B cell (primary cell): ENCODE measurements around the gene FGD4. TPM values are rescaled to one million over a fixed set of nuclear protein-coding genes. Genes with fewer than 3 reads are reported as not detected.

Source experiments
- ATAC-seq: fragments of 200-7000 bp; cut with Tn5 transposase; one replicate; pipeline ENCODE4 v1.10.0; 2021; ENCODE audit warnings: low read depth, mild to moderate bottlenecking, moderate number of reproducible peaks, moderate library complexity
- CTCF ChIA-PET: fragments of 350-600 bp; sonication (Branson Sonifier 250); formaldehyde crosslinking; loops from one replicate; lab custom pipeline; 2021; ENCODE audit warnings: antibody characterized with exemption, inconsistent platforms; lab: Charles Lee
- POLR2A ChIA-PET: fragments of 350-600 bp; sonication (Branson Sonifier 250); formaldehyde crosslinking; loops from one replicate; lab custom pipeline; 2021; ENCODE audit warnings: antibody characterized with exemption; lab: Charles Lee
- DNase-seq: peaks from one replicate; pipeline ENCODE4 v3.0.0; 2013
- H2AFZ ChIP-seq: 2 replicates; pipeline ENCODE4 v1.6.1; 2012; ENCODE audit warnings: mild to moderate bottlenecking, low read depth, low read length; ENCODE audit not compliant: insufficient read depth, poor library complexity, severe bottlenecking
- H3K27ac ChIP-seq, 2 donors: 1 replicate in 1 of 2; 2 replicates in 1 of 2; pipeline ENCODE4 v1.5.1; 2012 to 2013; ENCODE audit warnings: low read length in 2 of 2, mild to moderate bottlenecking in 2 of 2, moderate library complexity in 1 of 2
- H3K27me3 ChIP-seq, 4 experiments: fragments of 200-600 bp in 1 of 4; sonication (generic) in 1 of 4; replicated peaks in 1 of 4; 1 replicate in 2 of 4; 2 replicates in 2 of 4; pipeline versions ENCODE4 v1.6.1 to v1.7.0; 2013 to 2016; ENCODE audit warnings: low read length in 3 of 4, mild to moderate bottlenecking in 2 of 4, mixed read lengths in 1 of 4, moderate library complexity in 1 of 4; ENCODE audit not compliant: insufficient read depth in 4 of 4, control insufficient read depth in 3 of 4; ENCODE audit errors: control extremely low read depth in 1 of 4
- H3K36me3 ChIP-seq, 2 experiments: replicated peaks in 1 of 2; 1 replicate in 1 of 2; 2 replicates in 1 of 2; pipeline versions ENCODE4 v1.6.1 to v1.7.1; 2013; ENCODE audit warnings: low read length in 1 of 2; ENCODE audit not compliant: insufficient read depth in 2 of 2, control insufficient read depth in 1 of 2; ENCODE audit errors: control extremely low read depth in 1 of 2, extremely low read depth in 1 of 2
- H3K4me1 ChIP-seq, 2 donors: fragments of 200-600 bp in 1 of 2; sonication (generic) in 1 of 2; 1 replicate in 1 of 2; 2 replicates in 1 of 2; pipeline versions ENCODE4 v1.5.1 to v1.6.1; 2013 to 2017; ENCODE audit warnings: low read length in 2 of 2; ENCODE audit not compliant: control insufficient read depth in 2 of 2, insufficient read depth in 2 of 2
- H3K4me2 ChIP-seq: replicated peaks from 2 replicates; pipeline ENCODE3; 2012; ENCODE audit warnings: mild to moderate bottlenecking, low read depth, low read length; ENCODE audit not compliant: poor library complexity, severe bottlenecking
- H3K4me3 ChIP-seq, 5 experiments: fragments of 200-600 bp in 1 of 5; sonication (generic) in 1 of 5; 1 replicate in 3 of 5; 2 replicates in 2 of 5; pipeline versions ENCODE4 v1.5.1 to v1.7.0; 2011 to 2016; ENCODE audit warnings: low read length in 4 of 5, mild to moderate bottlenecking in 4 of 5, low read depth in 2 of 5, control low read depth in 1 of 5, moderate library complexity in 1 of 5; ENCODE audit not compliant: insufficient read depth in 1 of 5; ENCODE audit errors: control extremely low read depth in 1 of 5, extremely low read depth in 1 of 5
- H3K79me2 ChIP-seq: fragments of 200-600 bp; sonication (generic); one replicate; pipeline ENCODE4 v1.6.0; 2016; ENCODE audit warnings: low read length; ENCODE audit not compliant: control insufficient read depth, insufficient read depth
- H3K9ac ChIP-seq: fragments of 200-600 bp; sonication (generic); 2 replicates; pipeline ENCODE4 v1.6.1; 2017; ENCODE audit warnings: mild to moderate bottlenecking, low read length, moderate library complexity
- H3K9me3 ChIP-seq, 3 donors: one replicate each; pipeline versions ENCODE4 v1.6.1 to v1.7.1; 2013; ENCODE audit warnings: low read length in 2 of 3; ENCODE audit not compliant: control insufficient read depth in 2 of 3, insufficient read depth in 1 of 3; ENCODE audit errors: control extremely low read depth in 1 of 3
- H4K20me1 ChIP-seq: 2 replicates; pipeline ENCODE4 v1.6.0; 2012; ENCODE audit warnings: mild to moderate bottlenecking, low read length; ENCODE audit not compliant: insufficient read depth, control insufficient read depth, poor library complexity, severe bottlenecking
- H3K27ac Mint-ChIP-seq: one replicate; pipeline ENCODE4 v1.8.0; 2021; ENCODE audit warnings: mixed read lengths
- H3K27me3 Mint-ChIP-seq: one replicate; pipeline ENCODE4 v1.8.0; 2021; ENCODE audit warnings: mixed read lengths
- H3K4me1 Mint-ChIP-seq: one replicate; pipeline ENCODE4 v1.8.0; 2021; ENCODE audit warnings: mixed read lengths
- H3K4me3 Mint-ChIP-seq: one replicate; pipeline ENCODE4 v1.8.0; 2021; ENCODE audit warnings: mixed read lengths
- H3K9me3 Mint-ChIP-seq: one replicate; pipeline ENCODE4 v1.8.0; 2022; ENCODE audit warnings: mixed read lengths; ENCODE audit not compliant: insufficient read depth
- CTCF ChIP-seq: fragments of 200-600 bp; IDR thresholded peaks from one replicate; pipeline ENCODE4 v1.8.0; 2022; ENCODE audit warnings: antibody characterized with exemption, mild to moderate bottlenecking
- EZH2 ChIP-seq: IDR thresholded peaks from 2 replicates; pipeline ENCODE4 v1.6.1; 2012; ENCODE audit warnings: borderline replicate concordance, low read depth, mild to moderate bottlenecking, moderate library complexity, low read length; ENCODE audit not compliant: insufficient read depth, poor library complexity, severe bottlenecking
- WGBS: methylation state at CpG from one replicate; pipeline ENCODE4 v1.1.5; 2013; ENCODE audit warnings: missing lambda C conversion rate; ENCODE audit not compliant: insufficient coverage; 5-methylcytosine and 5-hydroxymethylcytosine counted together
- intact Hi-C: fragments of 100-400 bp; cut with micrococcal nuclease; formaldehyde crosslinking; loops from one replicate; pipeline ENCODE4 v1.10.0; 2022
- polyA plus RNA-seq: library from polyadenylated mRNA; depleted of rRNA; stranded (reverse); fragments of >200 nt; gene quantifications from 2 replicates; pipeline ENCODE4 v1.2.3, GENCODE V29; 2012
- total RNA-seq, 2 donors: library from RNA; stranded (reverse); fragments of 120-200 nt in 1 of 2; gene quantifications; 1 replicate in 1 of 2; 2 replicates in 1 of 2; pipeline versions ENCODE4 v1.2.3 to v1.2.4, GENCODE V29; 2013 to 2022

The FGD4 gene
- total and polyA plus RNA-seq, 2 donors (not counting 1 experiment from before 2014, with no cell fraction given): 2.1 to 2.8 TPM

DNA sequence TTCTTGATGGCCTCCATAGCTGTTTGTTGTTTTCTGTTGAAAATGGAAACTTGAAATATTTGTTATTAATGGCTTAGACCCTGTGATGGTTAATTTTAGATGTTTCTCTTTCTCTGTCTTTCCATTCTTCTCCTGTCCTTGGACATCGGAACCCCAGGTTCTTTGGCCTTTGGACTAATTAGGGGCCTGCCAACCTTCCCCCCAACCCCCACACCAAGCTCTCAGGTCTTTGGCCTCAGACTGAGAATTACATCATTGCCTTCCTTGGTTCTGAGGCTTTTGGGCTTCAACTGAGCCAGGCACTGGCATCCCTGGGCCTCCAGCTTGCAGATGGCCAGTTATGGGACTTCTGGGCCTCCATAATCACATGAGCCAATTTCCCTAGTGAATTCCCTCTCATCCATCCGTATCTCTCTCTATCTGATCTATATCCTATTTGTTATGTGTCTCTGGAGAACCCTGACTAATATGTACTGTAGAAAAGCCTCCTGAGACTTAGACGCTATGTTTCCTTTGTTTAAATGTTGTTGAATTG is 71.6 kb downstream of the FGD4 start:
- H3K9me3 ChIP-seq: peaks cover 0 to 5% (median 0%) of the 10 kb centered on the region in 3 donors
- ChIA-PET CTCF (no interaction called here), POLR2A (interaction anchor here (0.6 kb wide), 1 partner anchor 14 kb away, joined by 11 read pairs; no protein-coding TSS in a partner anchor)
- TF ChIP-seq CTCF: no peak
- no peak for TF ChIP-seq EZH2
- H3K27ac ChIP-seq: no peak overlapping the region
- ATAC-seq (no peak), DNase-seq (no peak)
- intact Hi-C loops: no loop called here
- H4K20me1 ChIP-seq: no peaks in the 10 kb centered on the region
- no peaks in the 10 kb centered on the region for H3K79me2 ChIP-seq
- no peak overlapping the region for H3K4me3 ChIP-seq
- Mint-ChIP-seq H3K27ac (peak overlapping the region; percentile 16), H3K4me1 (peaks cover 32% of the 10 kb centered on the region), H3K27me3 (no peaks in the 10 kb centered on the region), H3K4me3 (no peak overlapping the region), H3K9me3 (no peaks in the 10 kb centered on the region)
- no peaks in the 10 kb centered on the region for H3K27me3 ChIP-seq
- H3K4me1 ChIP-seq: peaks cover 15 to 25% of the 10 kb centered on the region in 2 donors
- WGBS: 83% methylated on average over 1 of the region's 3 CpGs
- no peak overlapping the region for H3K4me2 ChIP-seq
- no peak overlapping the region for H2AFZ ChIP-seq
- H3K36me3 ChIP-seq: no peaks in the 10 kb centered on the region
- H3K9ac ChIP-seq: no peak overlapping the region

GRCh38 chr12:32471591-32472001 is 72.2 kb downstream of the FGD4 start:
- DNase-seq: no peak
- WGBS: 100% methylated on average over 1 of the region's 1 CpG
- Histone ChIP-seq H3K4me2 (no peak overlapping the region), H3K9ac (no peak overlapping the region), H3K27me3 (no peaks in the 10 kb centered on the region), H2AFZ (no peak overlapping the region), H3K27ac (no peak overlapping the region), H3K4me1 (peaks cover 15 to 27% of the 10 kb centered on the region in 2 donors), H3K4me3 (no peak overlapping the region), H3K36me3 (no peaks in the 10 kb centered on the region), H4K20me1 (no peaks in the 10 kb centered on the region), H3K79me2 (no peaks in the 10 kb centered on the region), H3K9me3 (peaks cover 0 to under 1% (median 0%) of the 10 kb centered on the region in 3 donors)
- ChIA-PET POLR2A (no interaction called here), CTCF (no interaction called here)
- TF ChIP-seq EZH2 (no peak), CTCF (no peak)
- no peak for ATAC-seq
- H3K27ac Mint-ChIP-seq: no peak overlapping the region
- H3K9me3 Mint-ChIP-seq: no peaks in the 10 kb centered on the region
- H3K4me1 Mint-ChIP-seq: peaks cover 33% of the 10 kb centered on the region
- intact Hi-C loops: no loop called here
- H3K27me3 Mint-ChIP-seq: no peaks in the 10 kb centered on the region
- no peak overlapping the region for H3K4me3 Mint-ChIP-seq
